Testis (tissue), 2 donors: ENCODE results near the gene TNFSF13.

Source experiments
- CTCF ChIP-seq, 3 experiments: fragments of 450-650 bp in 2 of 3; fragments of 200-600 bp in 1 of 3; sonication (generic) in 1 of 3; IDR thresholded peaks; one replicate each; pipeline ENCODE4 v1.5.1; 2016 to 2019; ENCODE audit warnings: antibody characterized with exemption in 3 of 3, mild to moderate bottlenecking in 2 of 3, moderate library complexity in 1 of 3
- POLR2A ChIP-seq: fragments of 450-650 bp; IDR thresholded peaks from one replicate; pipeline ENCODE4 v1.6.1; 2017; ENCODE audit warnings: antibody characterized with exemption, mild to moderate bottlenecking, moderate library complexity

GRCh38 chr17:7586673-7587419, 28.3 kb downstream of the TNFSF13 start:
- no peak for TF ChIP-seq CTCF (IDR thresholded peaks at IDR 0.05)
- no peak for TF ChIP-seq POLR2A
